HepG2 (cell line): ENCODE measurements around the gene DYNC2I2. TPM values are rescaled to one million over a fixed set of nuclear protein-coding genes. Genes with fewer than 3 reads are reported as not detected.

Source experiments
- ATF7 ChIP-seq, 2 experiments: fragments of 450-650 bp in 1 of 2; sonication (generic) in 1 of 2; formaldehyde crosslinking in 1 of 2; IDR thresholded peaks; 2 replicates each; pipeline versions ENCODE4 v1.4.0 to v1.6.1; 2016 to 2020; ENCODE audit warnings: antibody characterized with exemption in 1 of 2, mild to moderate bottlenecking in 1 of 2, missing genetic modification reagents in 1 of 2
- CEBPG ChIP-seq: IDR thresholded peaks from 2 replicates; pipeline ENCODE4 v1.6.1; 2016
- KAT7 ChIP-seq: IDR thresholded peaks from 2 replicates; pipeline ENCODE4 v1.6.1; 2018; ENCODE audit warnings: borderline replicate concordance, missing compliant biosample characterization
- KMT2B ChIP-seq: IDR thresholded peaks from 2 replicates; pipeline ENCODE4 v1.6.1; 2016; ENCODE audit warnings: missing genetic modification reagents, missing compliant biosample characterization
- MED13 ChIP-seq: sonication (generic); formaldehyde crosslinking; IDR thresholded peaks from 2 replicates; pipeline ENCODE4 v1.5.0; 2020; ENCODE audit warnings: missing genetic modification reagents
- SRF ChIP-seq: IDR thresholded peaks from 2 replicates; pipeline ENCODE4 v1.6.1; 2011; ENCODE audit warnings: mild to moderate bottlenecking, low read depth, low read length, moderate library complexity
- ZBTB21 ChIP-seq: sonication (generic); formaldehyde crosslinking; IDR thresholded peaks from 2 replicates; pipeline ENCODE4 v1.4.0; 2020; ENCODE audit warnings: missing genetic modification reagents
- ZBTB38 ChIP-seq: sonication (generic); formaldehyde crosslinking; IDR thresholded peaks from 2 replicates; pipeline ENCODE4 v1.5.1; 2020; ENCODE audit warnings: mild to moderate bottlenecking, missing genetic modification reagents
- ZNF160 ChIP-seq: sonication (generic); formaldehyde crosslinking; IDR thresholded peaks from 2 replicates; pipeline ENCODE4 v1.8.0; 2022; ENCODE audit warnings: mild to moderate bottlenecking, inconsistent platforms, missing genetic modification reagents
- ZNF256 ChIP-seq: sonication (generic); formaldehyde crosslinking; conservative IDR thresholded peaks from 2 replicates; pipeline ENCODE4 v1.4.0; 2020; ENCODE audit warnings: missing genetic modification reagents
- ZNF296 ChIP-seq: sonication (generic); formaldehyde crosslinking; conservative IDR thresholded peaks from 2 replicates; pipeline ENCODE4 v1.5.0; 2020; ENCODE audit warnings: mild to moderate bottlenecking, missing genetic modification reagents
- ZNF33B ChIP-seq: sonication (generic); formaldehyde crosslinking; IDR thresholded peaks from 2 replicates; pipeline ENCODE4 v1.5.1; 2020; ENCODE audit warnings: mild to moderate bottlenecking, missing genetic modification reagents
- ZNF468 ChIP-seq: sonication (generic); formaldehyde crosslinking; IDR thresholded peaks from 2 replicates; pipeline ENCODE4 v1.8.0; 2022; ENCODE audit warnings: mild to moderate bottlenecking, moderate library complexity, missing genetic modification reagents
- ZNF644 ChIP-seq: IDR thresholded peaks from 2 replicates; pipeline ENCODE4 v1.6.1; 2016; ENCODE audit warnings: low read depth
- ZNF766 ChIP-seq: sonication (generic); formaldehyde crosslinking; IDR thresholded peaks from 2 replicates; pipeline ENCODE4 v1.5.0; 2020; ENCODE audit warnings: missing genetic modification reagents, borderline replicate concordance
- ZNF768 ChIP-seq: sonication (generic); formaldehyde crosslinking; IDR thresholded peaks from 2 replicates; pipeline ENCODE4 v1.4.0; 2020; ENCODE audit warnings: missing genetic modification reagents
- polyA plus RNA-seq, 8 experiments: library from polyadenylated mRNA; depleted of rRNA in 3 of 8; stranded (reverse) in 7 of 8; unstranded in 1 of 8; fragments of >200 nt; fragmentation: Illumina TruSeq in 4 of 8; extraction: Trizol in 4 of 8; gene quantifications; 2 replicates each; pipeline versions ENCODE4 v1.2.1 to v1.2.3, GENCODE V29; 2011 to 2016; ENCODE audit warnings: low read depth in 4 of 8, missing spikeins in 1 of 8, mixed read lengths in 1 of 8; ENCODE audit not compliant: insufficient read depth in 1 of 8
- total RNA-seq, 5 experiments: library from RNA; depleted of rRNA; stranded (reverse); fragments of >200 nt; fragmentation: Illumina TruSeq; extraction: Trizol; gene quantifications; 2 replicates each; pipeline ENCODE4 v1.2.3, GENCODE V29; 2016; ENCODE audit warnings: low read depth in 1 of 5
- TF ChIP-seq, protein P1 (sequence below): sonication (generic); formaldehyde crosslinking; IDR thresholded peaks from 2 replicates; pipeline ENCODE4 v1.4.0; 2020; ENCODE audit warnings: missing genetic modification reagents, borderline replicate concordance
- TF ChIP-seq, protein P2 (sequence below): sonication (generic); formaldehyde crosslinking; IDR thresholded peaks from 2 replicates; pipeline ENCODE4 v1.4.0; 2020; ENCODE audit warnings: missing genetic modification reagents
- TF ChIP-seq, protein P3 (sequence below): IDR thresholded peaks from 2 replicates; pipeline ENCODE4 v1.6.1; 2016; ENCODE audit warnings: mild to moderate bottlenecking, missing biosample characterization, missing genetic modification reagents
- TF ChIP-seq, protein P4 (sequence below): IDR thresholded peaks from 2 replicates; pipeline ENCODE4 v1.6.1; 2016; ENCODE audit warnings: control low read depth
- TF ChIP-seq, protein P5 (sequence below): sonication (generic); formaldehyde crosslinking; IDR thresholded peaks from 2 replicates; pipeline ENCODE4 v1.9.0; 2021; ENCODE audit warnings: missing genetic modification reagents, borderline replicate concordance
- TF ChIP-seq, protein P6 (sequence below): sonication (generic); formaldehyde crosslinking; IDR thresholded peaks from 2 replicates; pipeline ENCODE4 v1.5.0; 2020; ENCODE audit warnings: missing genetic modification reagents, mild to moderate bottlenecking, borderline replicate concordance

The DYNC2I2 gene
- total and polyA plus RNA-seq, 2 of the 13 experiments (the other 11 are each of a cell fraction or from before 2014, with no cell fraction given), result 13.7 to 40.2 TPM

DNA sequence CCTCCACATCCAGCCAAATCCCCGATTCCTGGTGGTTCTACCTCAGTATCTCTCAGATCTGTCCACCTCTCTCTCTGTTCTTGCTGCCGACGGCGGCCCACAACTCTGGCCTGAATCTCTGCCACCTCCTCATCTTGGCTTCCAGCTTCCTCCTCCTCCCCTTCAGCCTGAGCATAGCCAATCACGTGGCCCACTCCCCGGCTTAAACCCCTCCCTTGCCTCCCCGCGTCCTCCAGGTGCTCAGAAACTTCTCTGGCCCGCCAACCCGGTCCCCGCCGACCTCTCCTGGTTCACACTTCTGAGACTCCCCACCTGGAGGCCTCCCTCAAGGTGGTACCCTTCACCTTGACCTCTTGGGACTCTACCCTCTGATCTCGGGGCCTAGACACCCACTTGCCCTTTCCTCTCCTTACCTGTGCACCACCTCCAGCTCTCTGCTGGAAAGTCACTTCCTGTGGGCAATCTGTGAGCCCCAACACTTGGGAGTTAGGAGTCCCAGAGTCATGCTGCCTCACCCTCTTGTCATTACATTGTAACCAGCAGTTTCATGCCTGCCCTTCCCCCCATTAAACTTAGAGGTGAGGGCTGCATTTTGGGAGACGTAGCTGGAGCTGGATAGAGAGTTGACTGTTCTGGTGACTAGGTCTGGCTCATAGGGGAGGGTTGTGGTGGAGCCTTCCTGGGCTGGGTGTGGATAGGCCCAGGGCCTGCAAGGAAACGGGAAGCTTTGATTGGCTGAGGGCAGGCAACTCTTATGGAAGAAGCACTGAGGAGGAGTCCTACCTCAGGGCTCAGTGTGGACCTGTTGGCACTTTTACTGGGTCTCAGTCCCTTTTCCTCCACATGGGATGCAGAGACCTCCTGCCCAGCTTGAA lies 27.9 kb upstream of the DYNC2I2 start (continued):
- no peak for TF ChIP-seq ZNF296 (CRISPR knock-in tag)
- TF ChIP-seq, protein P1, sequence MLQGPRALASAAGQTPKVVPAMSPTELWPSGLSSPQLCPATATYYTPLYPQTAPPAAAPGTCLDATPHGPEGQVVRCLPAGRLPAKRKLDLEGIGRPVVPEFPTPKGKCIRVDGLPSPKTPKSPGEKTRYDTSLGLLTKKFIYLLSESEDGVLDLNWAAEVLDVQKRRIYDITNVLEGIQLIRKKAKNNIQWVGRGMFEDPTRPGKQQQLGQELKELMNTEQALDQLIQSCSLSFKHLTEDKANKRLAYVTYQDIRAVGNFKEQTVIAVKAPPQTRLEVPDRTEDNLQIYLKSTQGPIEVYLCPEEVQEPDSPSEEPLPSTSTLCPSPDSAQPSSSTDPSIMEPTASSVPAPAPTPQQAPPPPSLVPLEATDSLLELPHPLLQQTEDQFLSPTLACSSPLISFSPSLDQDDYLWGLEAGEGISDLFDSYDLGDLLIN (CRISPR knock-in tag), result no peak
- TF ChIP-seq ZBTB38 (CRISPR knock-in tag), result 0 out of 2 replicates have a peak, but pooled peaks have one; percentile 48
- TF ChIP-seq, protein P2, sequence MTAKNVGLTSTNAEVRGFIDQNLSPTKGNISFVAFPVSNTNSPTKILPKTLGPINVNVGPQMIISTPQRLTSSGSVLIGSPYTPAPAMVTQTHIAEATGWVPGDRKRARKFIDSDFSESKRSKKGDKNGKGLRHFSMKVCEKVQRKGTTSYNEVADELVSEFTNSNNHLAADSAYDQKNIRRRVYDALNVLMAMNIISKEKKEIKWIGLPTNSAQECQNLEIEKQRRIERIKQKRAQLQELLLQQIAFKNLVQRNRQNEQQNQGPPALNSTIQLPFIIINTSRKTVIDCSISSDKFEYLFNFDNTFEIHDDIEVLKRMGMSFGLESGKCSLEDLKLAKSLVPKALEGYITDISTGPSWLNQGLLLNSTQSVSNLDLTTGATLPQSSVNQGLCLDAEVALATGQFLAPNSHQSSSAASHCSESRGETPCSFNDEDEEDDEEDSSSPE, result peak; percentile 35; the same call in 1 of the 2 replicates
- TF ChIP-seq ZNF644 (CRISPR knock-in tag), result 0 out of 2 replicates have a peak, but pooled peaks have one; percentile 17
- TF ChIP-seq KAT7 (CRISPR knock-in tag), result no peak
- no peak; the same call in none of the 2 replicates for TF ChIP-seq ZNF160 (CRISPR knock-in tag)
- TF ChIP-seq, protein P3, sequence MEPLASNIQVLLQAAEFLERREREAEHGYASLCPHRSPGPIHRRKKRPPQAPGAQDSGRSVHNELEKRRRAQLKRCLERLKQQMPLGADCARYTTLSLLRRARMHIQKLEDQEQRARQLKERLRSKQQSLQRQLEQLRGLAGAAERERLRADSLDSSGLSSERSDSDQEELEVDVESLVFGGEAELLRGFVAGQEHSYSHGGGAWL (CRISPR knock-in tag), result 0 out of 2 replicates have a peak, but pooled peaks have one; percentile 25
- no peak for TF ChIP-seq ZNF33B (CRISPR knock-in tag)
- no peak for TF ChIP-seq ZNF768 (CRISPR knock-in tag)
- TF ChIP-seq ZNF256 (CRISPR knock-in tag), result no peak
- TF ChIP-seq, protein P4, sequence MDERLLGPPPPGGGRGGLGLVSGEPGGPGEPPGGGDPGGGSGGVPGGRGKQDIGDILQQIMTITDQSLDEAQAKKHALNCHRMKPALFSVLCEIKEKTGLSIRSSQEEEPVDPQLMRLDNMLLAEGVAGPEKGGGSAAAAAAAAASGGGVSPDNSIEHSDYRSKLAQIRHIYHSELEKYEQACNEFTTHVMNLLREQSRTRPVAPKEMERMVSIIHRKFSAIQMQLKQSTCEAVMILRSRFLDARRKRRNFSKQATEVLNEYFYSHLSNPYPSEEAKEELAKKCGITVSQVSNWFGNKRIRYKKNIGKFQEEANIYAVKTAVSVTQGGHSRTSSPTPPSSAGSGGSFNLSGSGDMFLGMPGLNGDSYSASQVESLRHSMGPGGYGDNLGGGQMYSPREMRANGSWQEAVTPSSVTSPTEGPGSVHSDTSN (CRISPR knock-in tag), result no peak
- TF ChIP-seq CEBPG (CRISPR knock-in tag), result no peak
- no peak for TF ChIP-seq ATF7 (IDR thresholded peaks at IDR 0.05)
- no peak for TF ChIP-seq ATF7 (CRISPR knock-in tag; IDR thresholded peaks at IDR 0.05)
- TF ChIP-seq ZNF766 (CRISPR knock-in tag), result no peak
- TF ChIP-seq KMT2B (CRISPR knock-in tag), result no peak
- TF ChIP-seq, protein P5, sequence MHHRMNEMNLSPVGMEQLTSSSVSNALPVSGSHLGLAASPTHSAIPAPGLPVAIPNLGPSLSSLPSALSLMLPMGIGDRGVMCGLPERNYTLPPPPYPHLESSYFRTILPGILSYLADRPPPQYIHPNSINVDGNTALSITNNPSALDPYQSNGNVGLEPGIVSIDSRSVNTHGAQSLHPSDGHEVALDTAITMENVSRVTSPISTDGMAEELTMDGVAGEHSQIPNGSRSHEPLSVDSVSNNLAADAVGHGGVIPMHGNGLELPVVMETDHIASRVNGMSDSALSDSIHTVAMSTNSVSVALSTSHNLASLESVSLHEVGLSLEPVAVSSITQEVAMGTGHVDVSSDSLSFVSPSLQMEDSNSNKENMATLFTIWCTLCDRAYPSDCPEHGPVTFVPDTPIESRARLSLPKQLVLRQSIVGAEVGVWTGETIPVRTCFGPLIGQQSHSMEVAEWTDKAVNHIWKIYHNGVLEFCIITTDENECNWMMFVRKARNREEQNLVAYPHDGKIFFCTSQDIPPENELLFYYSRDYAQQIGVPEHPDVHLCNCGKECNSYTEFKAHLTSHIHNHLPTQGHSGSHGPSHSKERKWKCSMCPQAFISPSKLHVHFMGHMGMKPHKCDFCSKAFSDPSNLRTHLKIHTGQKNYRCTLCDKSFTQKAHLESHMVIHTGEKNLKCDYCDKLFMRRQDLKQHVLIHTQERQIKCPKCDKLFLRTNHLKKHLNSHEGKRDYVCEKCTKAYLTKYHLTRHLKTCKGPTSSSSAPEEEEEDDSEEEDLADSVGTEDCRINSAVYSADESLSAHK (CRISPR knock-in tag), result no peak
- TF ChIP-seq ZNF468 (CRISPR knock-in tag), result no peak
- TF ChIP-seq, protein P6, sequence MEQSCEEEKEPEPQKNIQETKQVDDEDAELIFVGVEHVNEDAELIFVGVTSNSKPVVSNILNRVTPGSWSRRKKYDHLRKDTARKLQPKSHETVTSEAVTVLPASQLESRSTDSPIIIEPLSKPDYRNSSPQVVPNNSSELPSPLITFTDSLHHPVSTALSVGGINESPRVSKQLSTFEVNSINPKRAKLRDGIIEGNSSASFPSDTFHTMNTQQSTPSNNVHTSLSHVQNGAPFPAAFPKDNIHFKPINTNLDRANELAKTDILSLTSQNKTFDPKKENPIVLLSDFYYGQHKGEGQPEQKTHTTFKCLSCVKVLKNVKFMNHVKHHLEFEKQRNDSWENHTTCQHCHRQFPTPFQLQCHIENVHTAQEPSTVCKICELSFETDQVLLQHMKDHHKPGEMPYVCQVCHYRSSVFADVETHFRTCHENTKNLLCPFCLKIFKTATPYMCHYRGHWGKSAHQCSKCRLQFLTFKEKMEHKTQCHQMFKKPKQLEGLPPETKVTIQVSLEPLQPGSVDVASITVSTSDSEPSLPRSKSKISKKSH (CRISPR knock-in tag), result no peak
- TF ChIP-seq SRF, result no peak
- no peak for TF ChIP-seq ZBTB21 (CRISPR knock-in tag)
- no peak for TF ChIP-seq MED13 (CRISPR knock-in tag)
